Measurements from ENCODE around the gene BIRC6. TPM values are rescaled to one million over a fixed set of nuclear protein-coding genes. Genes with fewer than 3 reads are reported as not detected.

Gene BIRC6
- total RNA-seq, 2 experiments from 2014 or later = 81.2 to 125 TPM

DNA sequence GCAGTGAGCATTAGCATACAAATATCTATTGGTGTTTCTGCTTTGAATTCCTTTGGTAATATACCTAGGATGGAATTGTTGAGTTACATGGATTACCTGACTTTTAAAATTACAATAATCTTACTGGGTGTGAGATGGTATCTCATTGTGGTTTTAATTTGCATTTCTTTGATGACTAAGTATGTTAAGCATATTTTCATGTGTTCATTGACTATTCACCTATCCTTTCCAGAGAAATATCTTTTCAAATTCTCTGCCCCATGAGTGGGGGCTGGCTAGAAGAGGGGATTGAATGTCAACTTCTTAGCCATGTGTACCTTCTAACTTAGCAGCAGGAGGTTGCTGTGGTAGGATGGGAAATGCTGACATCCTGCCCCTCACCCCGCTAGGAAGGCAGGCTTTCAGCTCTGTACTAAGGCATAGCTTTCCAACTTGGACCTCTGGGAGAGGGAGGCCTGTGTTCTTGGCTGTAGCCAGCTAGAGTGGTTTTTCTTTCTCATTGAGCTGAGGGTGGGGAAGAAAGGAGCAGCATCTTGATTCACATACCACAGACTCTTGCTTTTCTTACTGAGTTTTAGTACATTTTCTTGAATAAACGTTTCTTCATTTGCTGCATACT lies 207.7 kb downstream of the BIRC6 start:
- TF ChIP-seq EZH2phosphoT487 (IDR thresholded peaks at IDR 0.05; ENCODE audit: borderline replicate concordance, low read depth, low read length) = no peak
- TF ChIP-seq, protein P1, sequence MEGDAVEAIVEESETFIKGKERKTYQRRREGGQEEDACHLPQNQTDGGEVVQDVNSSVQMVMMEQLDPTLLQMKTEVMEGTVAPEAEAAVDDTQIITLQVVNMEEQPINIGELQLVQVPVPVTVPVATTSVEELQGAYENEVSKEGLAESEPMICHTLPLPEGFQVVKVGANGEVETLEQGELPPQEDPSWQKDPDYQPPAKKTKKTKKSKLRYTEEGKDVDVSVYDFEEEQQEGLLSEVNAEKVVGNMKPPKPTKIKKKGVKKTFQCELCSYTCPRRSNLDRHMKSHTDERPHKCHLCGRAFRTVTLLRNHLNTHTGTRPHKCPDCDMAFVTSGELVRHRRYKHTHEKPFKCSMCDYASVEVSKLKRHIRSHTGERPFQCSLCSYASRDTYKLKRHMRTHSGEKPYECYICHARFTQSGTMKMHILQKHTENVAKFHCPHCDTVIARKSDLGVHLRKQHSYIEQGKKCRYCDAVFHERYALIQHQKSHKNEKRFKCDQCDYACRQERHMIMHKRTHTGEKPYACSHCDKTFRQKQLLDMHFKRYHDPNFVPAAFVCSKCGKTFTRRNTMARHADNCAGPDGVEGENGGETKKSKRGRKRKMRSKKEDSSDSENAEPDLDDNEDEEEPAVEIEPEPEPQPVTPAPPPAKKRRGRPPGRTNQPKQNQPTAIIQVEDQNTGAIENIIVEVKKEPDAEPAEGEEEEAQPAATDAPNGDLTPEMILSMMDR (conservative IDR thresholded peaks at IDR 0.05; ENCODE audit: low read length) = no peak
- H3K36me3 ChIP-seq (ENCODE audit: insufficient read depth, low read length) = peaks cover 62% of the 10 kb centered on the region
- peaks cover 23% of the 10 kb centered on the region; the same call in 1 of the 2 replicates for H3K9me3 ChIP-seq (ENCODE audit: low read length)
- no TSS peak for BruUV-seq (replicated peaks)
- intact Hi-C loops (cut with micrococcal nuclease; ENCODE audit: unreplicated experiment) = no loop called here
- no peak overlapping the region for H3K27ac ChIP-seq (ENCODE audit: low read depth, low read length, poor library complexity, severe bottlenecking)
- POLR2A ChIA-PET = interaction anchor here (0.7 kb wide), 1 partner anchor 8 kb away, joined by 5 read pairs; no protein-coding TSS in a partner anchor
- no peaks in the 10 kb centered on the region for H3K9me2 ChIP-seq (ENCODE audit: insufficient read depth, low read length)
- H3K4me1 ChIP-seq (ENCODE audit: insufficient read depth, low read length, poor library complexity, severe bottlenecking) = no peaks in the 10 kb centered on the region
- CTCF ChIA-PET (ENCODE audit: unreplicated experiment) = interaction anchor here (0.5 kb wide), 1 partner anchor 9 kb away, joined by 8 read pairs; no protein-coding TSS in a partner anchor
- no peak overlapping the region for H3K4me3 ChIP-seq (ENCODE audit: low read depth, low read length, poor library complexity, severe bottlenecking)
- DNase-seq (ENCODE audit: low spot score) = no peak
- H2AFZ ChIP-seq (ENCODE audit: low read length) = no peak overlapping the region
- H3K4me2 ChIP-seq (ENCODE audit: low read length) = no peak overlapping the region
- H3K79me2 ChIP-seq (ENCODE audit: insufficient read depth, low read depth, low read length) = no peaks in the 10 kb centered on the region
- H4K20me1 ChIP-seq (ENCODE audit: insufficient read depth, low read length) = no peaks in the 10 kb centered on the region

DNA sequence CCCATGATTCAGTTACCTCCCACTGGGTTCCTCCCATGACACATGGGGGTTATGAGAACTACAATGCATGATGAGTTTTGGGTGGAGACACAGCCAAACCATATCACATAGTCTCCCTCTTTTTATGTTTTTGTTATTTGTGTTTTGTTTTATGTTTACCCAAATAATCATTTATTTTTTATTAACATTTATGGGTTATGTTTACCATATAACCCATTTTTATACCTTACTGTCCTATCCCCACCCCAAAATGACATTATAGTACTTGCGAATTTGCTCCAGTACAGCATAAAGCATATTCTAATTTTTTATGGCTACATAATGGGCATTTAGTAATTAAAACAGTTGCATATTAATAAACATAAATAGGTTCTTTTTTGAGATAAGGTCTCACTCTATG lies 209.1 kb downstream of the BIRC6 start:
- peaks cover 23% of the 10 kb centered on the region; the same call in 1 of the 2 replicates for H3K9me3 ChIP-seq (ENCODE audit: low read length)
- H3K4me2 ChIP-seq (ENCODE audit: low read length) = no peak overlapping the region
- DNase-seq (ENCODE audit: low spot score) = peak; percentile 3
- no peak overlapping the region for H3K27ac ChIP-seq (ENCODE audit: low read depth, low read length, poor library complexity, severe bottlenecking)
- ChIA-PET POLR2A (interaction anchor here (0.5 kb wide), 1 partner anchor 596 kb away, joined by 3 read pairs; no protein-coding TSS in a partner anchor), CTCF (ENCODE audit: unreplicated experiment) (no interaction called here)
- no peaks in the 10 kb centered on the region for H3K4me1 ChIP-seq (ENCODE audit: insufficient read depth, low read length, poor library complexity, severe bottlenecking)
- H4K20me1 ChIP-seq (ENCODE audit: insufficient read depth, low read length) = no peaks in the 10 kb centered on the region
- H3K4me3 ChIP-seq (ENCODE audit: low read depth, low read length, poor library complexity, severe bottlenecking) = no peak overlapping the region
- H2AFZ ChIP-seq (ENCODE audit: low read length) = no peak overlapping the region
- BruUV-seq (replicated peaks) = no TSS peak
- H3K79me2 ChIP-seq (ENCODE audit: insufficient read depth, low read depth, low read length) = no peaks in the 10 kb centered on the region
- H3K36me3 ChIP-seq (ENCODE audit: insufficient read depth, low read length) = peaks cover 64% of the 10 kb centered on the region
- no peaks in the 10 kb centered on the region for H3K9me2 ChIP-seq (ENCODE audit: insufficient read depth, low read length)
- intact Hi-C loops (cut with micrococcal nuclease; ENCODE audit: unreplicated experiment) = no loop called here
- TF ChIP-seq, protein P1 (conservative IDR thresholded peaks at IDR 0.05; ENCODE audit: low read length) = no peak
- TF ChIP-seq EZH2phosphoT487 (IDR thresholded peaks at IDR 0.05; ENCODE audit: borderline replicate concordance, low read depth, low read length) = no peak

DNA sequence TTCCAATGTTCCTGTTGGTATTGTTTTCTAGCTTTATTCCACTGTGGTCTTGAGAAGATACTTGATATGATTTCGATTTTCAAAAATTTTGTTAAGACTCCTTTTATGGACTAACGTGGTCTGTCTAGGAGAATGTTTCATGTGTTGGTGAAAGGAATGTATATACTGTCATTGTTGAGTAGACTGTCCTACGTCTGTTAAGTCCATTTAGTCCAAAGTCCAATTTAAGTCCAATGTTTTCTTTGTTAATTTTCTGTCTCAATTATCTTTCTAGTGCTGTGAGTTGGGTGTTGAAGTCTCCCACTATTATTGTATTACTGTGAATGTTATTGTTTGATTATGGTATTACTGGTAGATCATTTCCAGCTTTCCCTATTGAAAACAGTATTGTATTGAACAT lies 215.2 kb downstream of the BIRC6 start:
- no peak for DNase-seq (ENCODE audit: low spot score)
- Histone ChIP-seq H3K9me3 (ENCODE audit: low read length) (peaks cover 4% of the 10 kb centered on the region; the same call in 1 of the 2 replicates), H3K4me2 (ENCODE audit: low read length) (peak overlapping the region; percentile 39; the same call in 1 of the 2 replicates), H3K27ac (ENCODE audit: low read depth, low read length, poor library complexity, severe bottlenecking) (no peak overlapping the region), H3K79me2 (ENCODE audit: insufficient read depth, low read depth, low read length) (peaks cover 5% of the 10 kb centered on the region; the same call in 1 of the 2 replicates), H3K4me3 (ENCODE audit: low read depth, low read length, poor library complexity, severe bottlenecking) (no peak overlapping the region), H3K4me1 (ENCODE audit: insufficient read depth, low read length, poor library complexity, severe bottlenecking) (peaks cover 16% of the 10 kb centered on the region), H3K36me3 (ENCODE audit: insufficient read depth, low read length) (peaks cover 60% of the 10 kb centered on the region), H3K9me2 (ENCODE audit: insufficient read depth, low read length) (no peaks in the 10 kb centered on the region), H2AFZ (ENCODE audit: low read length) (no peak overlapping the region), H4K20me1 (ENCODE audit: insufficient read depth, low read length) (no peaks in the 10 kb centered on the region)
- no peak for TF ChIP-seq EZH2phosphoT487 (IDR thresholded peaks at IDR 0.05; ENCODE audit: borderline replicate concordance, low read depth, low read length)
- TF ChIP-seq, protein P1 (conservative IDR thresholded peaks at IDR 0.05; ENCODE audit: low read length) = no peak
- POLR2A ChIA-PET = no interaction called here
- no TSS peak for BruUV-seq (replicated peaks)
- CTCF ChIA-PET (ENCODE audit: unreplicated experiment) = no interaction called here
- intact Hi-C loops (cut with micrococcal nuclease; ENCODE audit: unreplicated experiment) = no loop called here
